Effector memory CD4-positive, alpha-beta T cell (primary cell): ENCODE measurements around the gene SPSB1.
A peak's percentile ranks its signal among the peaks of the same experiment; 100 is the strongest.

ENCODE experiments used
- DNase-seq, 3 donors: peaks; one replicate each; pipeline ENCODE4 v3.0.0-alpha.2; 2020
- H3K27ac ChIP-seq: 2 replicates; pipeline ENCODE4 v1.7.0; 2013; ENCODE audit warnings: mild to moderate bottlenecking, low read length, moderate library complexity; ENCODE audit not compliant: insufficient read depth, poor library complexity, severe bottlenecking
- H3K27me3 ChIP-seq: replicated peaks from 2 replicates; pipeline ENCODE4 v1.7.0; 2013; ENCODE audit warnings: mild to moderate bottlenecking, low read length; ENCODE audit not compliant: insufficient read depth, control insufficient read depth, poor library complexity, severe bottlenecking
- H3K36me3 ChIP-seq: 2 replicates; pipeline ENCODE4 v1.7.0; 2013; ENCODE audit warnings: mild to moderate bottlenecking, low read length, moderate library complexity; ENCODE audit not compliant: control insufficient read depth, insufficient read depth
- H3K4me1 ChIP-seq: 2 replicates; pipeline ENCODE4 v1.7.0; 2013; ENCODE audit warnings: low read length, mild to moderate bottlenecking; ENCODE audit not compliant: control insufficient read depth, insufficient read depth, poor library complexity, severe bottlenecking
- H3K4me3 ChIP-seq: 2 replicates; pipeline ENCODE4 v1.7.0; 2013; ENCODE audit warnings: low read length, low read depth, mild to moderate bottlenecking; ENCODE audit not compliant: insufficient read depth, poor library complexity, severe bottlenecking
- H3K9me3 ChIP-seq: 2 replicates; pipeline ENCODE4 v1.7.0; 2013; ENCODE audit warnings: mild to moderate bottlenecking, low read length, moderate library complexity; ENCODE audit not compliant: control insufficient read depth

Gene SPSB1

DNA sequence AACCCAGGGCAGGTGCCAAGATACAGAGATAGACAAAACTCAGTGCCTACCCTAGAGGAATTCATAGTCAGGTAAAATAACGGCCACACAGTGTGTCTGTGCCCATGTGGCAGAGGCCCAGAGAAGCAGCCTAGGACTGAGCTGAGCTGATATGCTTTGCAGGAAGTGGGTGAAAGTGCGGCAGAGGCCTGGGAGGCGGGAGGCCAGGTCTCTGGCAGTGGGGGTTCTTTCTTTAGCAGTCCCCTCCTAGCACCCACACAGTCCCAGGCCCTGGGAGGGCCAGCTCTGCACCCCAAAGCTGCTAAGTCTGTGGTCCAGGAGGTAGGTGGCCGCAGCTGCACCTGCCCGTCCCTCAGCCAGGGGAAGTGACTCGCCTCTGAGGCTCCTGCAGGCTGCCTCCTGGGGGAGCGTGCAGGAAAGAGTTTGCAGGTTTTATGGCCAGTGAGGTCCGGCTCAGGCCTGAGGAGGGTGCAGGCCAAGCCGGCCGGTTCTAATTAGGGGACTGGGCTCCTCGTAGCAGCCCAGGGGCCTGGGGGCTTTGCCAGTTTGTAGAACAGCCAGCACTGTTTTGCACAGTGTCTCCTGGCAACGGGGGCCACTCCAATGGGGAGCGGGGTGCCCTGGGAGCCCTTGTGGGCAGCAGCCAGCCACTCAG is 107.9 kb downstream of the SPSB1 start:
- no peak overlapping the region for H3K4me3 ChIP-seq
- DNase-seq = no peak
- H3K9me3 ChIP-seq = no peaks in the 10 kb centered on the region
- no peak overlapping the region for H3K27ac ChIP-seq
- no peaks in the 10 kb centered on the region for H3K36me3 ChIP-seq
- peaks cover 7% of the 10 kb centered on the region for H3K4me1 ChIP-seq
- H3K27me3 ChIP-seq = no peaks in the 10 kb centered on the region

DNA sequence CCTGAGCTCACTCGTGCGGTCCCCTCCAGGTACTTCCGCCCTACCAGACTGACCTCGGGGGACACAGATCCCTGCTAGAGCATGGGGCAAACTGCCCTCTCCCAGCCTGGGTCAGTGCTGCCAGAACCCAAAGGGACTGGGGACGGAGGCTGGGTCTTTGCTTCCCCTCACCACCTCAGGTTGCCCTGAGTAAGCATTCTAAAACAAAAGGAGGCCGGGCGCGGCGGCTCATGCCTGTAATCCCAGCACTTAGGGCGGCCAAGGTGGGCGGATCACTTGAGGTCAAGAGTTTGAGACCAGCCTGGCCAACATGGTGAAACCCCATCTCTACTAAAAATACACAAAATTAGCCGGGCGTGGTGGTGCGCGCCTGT is 108.4 kb downstream of the SPSB1 start:
- no peak overlapping the region for H3K27ac ChIP-seq
- H3K27me3 ChIP-seq = no peaks in the 10 kb centered on the region
- peaks cover 7% of the 10 kb centered on the region for H3K4me1 ChIP-seq
- no peak overlapping the region for H3K4me3 ChIP-seq
- no peak for DNase-seq
- H3K9me3 ChIP-seq = no peaks in the 10 kb centered on the region
- H3K36me3 ChIP-seq = no peaks in the 10 kb centered on the region

GRCh38 chr1:9402256-9402616 is 109.5 kb downstream of the SPSB1 start:
- DNase-seq = no peak
- H3K9me3 ChIP-seq = no peaks in the 10 kb centered on the region
- no peaks in the 10 kb centered on the region for H3K27me3 ChIP-seq
- peaks cover 7% of the 10 kb centered on the region for H3K4me1 ChIP-seq
- H3K36me3 ChIP-seq = no peaks in the 10 kb centered on the region
- H3K27ac ChIP-seq = no peak overlapping the region
- H3K4me3 ChIP-seq = no peak overlapping the region

- Histone ChIP-seq H3K36me3 (no peaks in the 10 kb centered on the region), H3K27me3 (no peaks in the 10 kb centered on the region), H3K4me1 (peaks cover 7% of the 10 kb centered on the region), H3K4me3 (no peak overlapping the region), H3K27ac (no peak overlapping the region), H3K9me3 (no peaks in the 10 kb centered on the region)
- DNase-seq = no peak
Observed at GRCh38 chr1:9402717-9403225, 110.1 kb downstream of the SPSB1 start.

GRCh38 chr1:9404117-9404914 is 111.6 kb downstream of the SPSB1 start:
- no peaks in the 10 kb centered on the region for H3K27me3 ChIP-seq
- H3K4me3 ChIP-seq = no peak overlapping the region
- peaks cover 7% of the 10 kb centered on the region for H3K4me1 ChIP-seq
- no peak for DNase-seq
- no peaks in the 10 kb centered on the region for H3K36me3 ChIP-seq
- no peaks in the 10 kb centered on the region for H3K9me3 ChIP-seq
- H3K27ac ChIP-seq = no peak overlapping the region

DNA sequence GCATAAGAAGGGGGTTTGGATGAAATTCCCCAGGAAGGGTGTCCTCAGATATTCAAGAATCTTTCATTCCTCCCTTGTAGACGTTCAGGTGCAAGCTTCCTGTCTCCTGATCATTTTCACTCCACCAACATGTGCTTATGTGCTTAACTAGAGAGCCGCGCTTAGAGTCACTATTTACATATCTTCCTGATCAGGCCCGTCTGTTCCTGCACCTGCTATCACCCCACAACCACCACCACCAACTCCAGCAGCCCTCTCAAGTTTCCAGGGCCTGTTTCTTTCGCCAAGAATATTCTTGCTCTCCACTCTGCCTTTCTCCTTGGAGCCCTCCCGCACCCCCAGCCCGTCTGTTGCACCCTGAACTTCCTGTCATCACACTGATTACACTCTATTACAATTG is 113.4 kb downstream of the SPSB1 start:
- H3K4me3 ChIP-seq = no peak overlapping the region
- H3K36me3 ChIP-seq = no peaks in the 10 kb centered on the region
- no peaks in the 10 kb centered on the region for H3K9me3 ChIP-seq
- H3K4me1 ChIP-seq = no peaks in the 10 kb centered on the region
- no peaks in the 10 kb centered on the region for H3K27me3 ChIP-seq
- no peak overlapping the region for H3K27ac ChIP-seq
- DNase-seq = no peak

DNA sequence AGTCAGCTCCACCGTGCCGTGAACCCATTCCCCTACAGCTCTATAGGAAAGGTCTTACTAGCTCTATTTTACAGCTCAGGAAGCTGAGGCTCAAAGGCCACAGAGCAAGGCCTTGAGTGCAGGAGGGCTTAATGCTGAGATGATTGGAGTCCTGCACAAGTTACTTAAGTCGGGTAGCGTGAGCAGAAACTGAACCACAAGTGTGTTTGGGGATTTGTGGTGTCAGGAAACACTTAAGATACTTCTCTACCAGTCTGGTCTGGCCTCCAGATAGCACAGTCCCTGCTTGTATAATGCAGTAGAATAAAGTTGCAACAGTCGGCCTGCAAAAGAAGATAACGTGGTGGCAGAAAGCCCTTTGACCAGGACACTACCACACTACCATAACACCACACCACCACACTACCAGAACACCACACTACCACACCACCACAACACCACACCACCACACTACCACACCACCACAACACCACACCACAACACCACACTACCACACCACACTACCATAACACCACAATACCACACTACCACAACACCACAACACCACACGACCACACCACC is 118.1 kb downstream of the SPSB1 start:
- H3K36me3 ChIP-seq = no peaks in the 10 kb centered on the region
- H3K9me3 ChIP-seq = no peaks in the 10 kb centered on the region
- H3K27ac ChIP-seq = no peak overlapping the region
- H3K4me3 ChIP-seq = no peak overlapping the region
- no peak for DNase-seq
- no peaks in the 10 kb centered on the region for H3K27me3 ChIP-seq
- H3K4me1 ChIP-seq = peaks cover 17% of the 10 kb centered on the region

DNA sequence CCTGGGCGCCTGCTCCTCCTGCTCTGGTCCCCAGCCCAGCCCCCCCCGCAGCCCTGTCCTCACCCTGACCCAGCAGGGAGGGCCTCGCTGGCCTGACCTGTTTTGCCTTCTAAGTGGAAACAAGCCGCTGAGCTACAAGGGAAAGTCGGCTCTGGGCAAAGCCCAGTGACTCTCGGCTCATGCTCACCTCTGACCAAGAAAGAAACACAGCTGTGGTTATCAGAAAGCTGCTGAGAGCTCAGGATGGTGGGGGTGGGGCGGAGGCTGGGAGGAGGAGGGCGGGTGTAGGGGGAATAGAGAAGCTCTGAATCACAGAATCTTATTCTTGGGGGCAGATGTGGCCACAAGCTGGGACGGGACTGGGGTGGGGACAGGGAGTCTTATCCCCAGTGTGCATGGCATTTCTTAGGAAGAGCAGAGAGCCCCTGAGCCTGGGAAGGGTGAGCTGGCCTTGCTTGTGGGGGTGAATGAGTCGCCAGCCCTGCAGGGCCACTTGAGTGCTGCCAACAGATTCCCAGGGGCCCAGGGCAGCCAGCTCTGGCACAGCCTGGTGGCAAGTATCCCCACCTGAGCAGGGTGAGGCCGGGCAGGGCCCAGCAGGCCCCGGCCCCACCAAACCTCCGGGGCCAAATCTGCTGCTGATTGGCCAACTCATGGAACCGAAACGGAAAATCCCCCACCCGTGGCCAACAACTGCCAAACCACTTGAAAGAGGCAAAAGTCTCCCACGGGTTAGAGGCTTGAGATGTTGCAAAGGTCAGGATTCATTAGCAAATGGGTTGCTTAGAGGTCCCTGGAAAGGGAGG is 120.6 kb downstream of the SPSB1 start:
- no peak overlapping the region for H3K27ac ChIP-seq
- no peaks in the 10 kb centered on the region for H3K36me3 ChIP-seq
- H3K4me1 ChIP-seq = peaks cover 37% of the 10 kb centered on the region
- H3K4me3 ChIP-seq = peak overlapping the region; percentile 14
- peak in 2 of 3 donors; percentile 11 to 20 for DNase-seq
- H3K27me3 ChIP-seq = no peaks in the 10 kb centered on the region
- no peaks in the 10 kb centered on the region for H3K9me3 ChIP-seq

DNA sequence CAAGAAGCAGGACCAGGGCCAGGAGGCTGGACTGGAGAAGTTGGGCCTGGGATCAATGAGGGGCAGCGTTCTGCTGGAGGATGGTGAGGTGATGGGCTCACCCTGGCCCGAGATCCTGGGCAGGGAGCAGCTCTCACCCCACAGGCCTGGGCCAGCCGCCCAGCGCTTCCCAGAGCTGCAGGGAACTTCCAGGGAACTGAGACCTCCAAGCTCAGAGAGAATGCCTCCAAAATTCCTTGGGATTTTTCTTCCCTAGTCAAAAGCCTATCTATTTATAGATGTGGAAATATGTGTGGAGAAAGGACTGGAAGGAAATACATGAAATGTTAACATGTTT is 121.2 kb downstream of the SPSB1 start:
- Histone ChIP-seq H3K4me3 (peak overlapping the region; percentile 14), H3K4me1 (peaks cover 38% of the 10 kb centered on the region), H3K9me3 (no peaks in the 10 kb centered on the region), H3K27ac (no peak overlapping the region), H3K36me3 (no peaks in the 10 kb centered on the region), H3K27me3 (no peaks in the 10 kb centered on the region)
- DNase-seq = no peak
